ENCODE results near the gene XXYLT1. TPM values are rescaled to one million over a fixed set of nuclear protein-coding genes. Genes with fewer than 3 reads are reported as not detected.
A peak's percentile ranks its signal among the peaks of the same experiment; 100 is the strongest.

Gene XXYLT1
- total RNA-seq, 3 donors from 2014 or later, result 10.0 to 10.7 (median 10.2) TPM

DNA sequence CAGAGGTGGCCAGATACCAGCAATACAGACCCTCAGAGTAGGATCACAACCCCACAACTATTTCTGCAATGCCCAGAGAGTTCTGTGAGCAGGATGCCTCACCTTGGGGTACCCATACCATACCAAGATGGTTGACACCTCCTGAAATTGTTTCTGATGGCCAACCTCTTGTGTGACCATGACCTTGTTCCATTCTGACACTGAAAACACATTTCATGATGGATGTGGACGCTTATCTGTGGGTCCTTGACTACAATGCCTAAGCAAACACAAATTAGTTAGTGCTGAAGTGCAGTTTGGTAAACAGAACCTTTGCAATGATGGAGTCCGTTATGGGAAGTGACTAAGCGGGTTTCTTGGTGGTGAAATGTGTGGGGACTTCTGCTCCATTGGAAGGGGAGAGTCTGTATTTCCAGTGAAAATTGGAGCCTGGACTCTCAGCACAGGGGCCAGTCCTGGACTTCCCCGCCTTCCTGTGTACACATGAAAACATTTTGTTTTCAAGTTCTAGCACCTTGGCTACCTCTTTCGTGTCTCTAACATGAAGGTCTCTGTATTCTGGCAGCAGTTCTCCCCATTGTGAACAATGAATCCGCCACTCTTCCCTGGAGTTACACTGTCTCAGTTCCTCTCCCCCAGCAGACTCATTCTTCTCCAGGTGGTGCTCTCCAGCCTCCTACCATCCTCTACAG is 106.2 kb downstream of the XXYLT1 start:
- H3K36me3 ChIP-seq (ENCODE audit: low read depth), result no peaks in the 10 kb centered on the region
- peaks cover 7% of the 10 kb centered on the region for H3K4me1 ChIP-seq (ENCODE audit: low read depth)
- no peak for DNase-seq
- no peak for ATAC-seq
- H3K4me3 ChIP-seq, result no peak overlapping the region
- intact Hi-C loops (cut with DNase I, micrococcal nuclease), result no loop called here
- no peak for TF ChIP-seq CTCF (IDR thresholded peaks at IDR 0.05)
- H3K9me3 ChIP-seq, result no peaks in the 10 kb centered on the region

DNA sequence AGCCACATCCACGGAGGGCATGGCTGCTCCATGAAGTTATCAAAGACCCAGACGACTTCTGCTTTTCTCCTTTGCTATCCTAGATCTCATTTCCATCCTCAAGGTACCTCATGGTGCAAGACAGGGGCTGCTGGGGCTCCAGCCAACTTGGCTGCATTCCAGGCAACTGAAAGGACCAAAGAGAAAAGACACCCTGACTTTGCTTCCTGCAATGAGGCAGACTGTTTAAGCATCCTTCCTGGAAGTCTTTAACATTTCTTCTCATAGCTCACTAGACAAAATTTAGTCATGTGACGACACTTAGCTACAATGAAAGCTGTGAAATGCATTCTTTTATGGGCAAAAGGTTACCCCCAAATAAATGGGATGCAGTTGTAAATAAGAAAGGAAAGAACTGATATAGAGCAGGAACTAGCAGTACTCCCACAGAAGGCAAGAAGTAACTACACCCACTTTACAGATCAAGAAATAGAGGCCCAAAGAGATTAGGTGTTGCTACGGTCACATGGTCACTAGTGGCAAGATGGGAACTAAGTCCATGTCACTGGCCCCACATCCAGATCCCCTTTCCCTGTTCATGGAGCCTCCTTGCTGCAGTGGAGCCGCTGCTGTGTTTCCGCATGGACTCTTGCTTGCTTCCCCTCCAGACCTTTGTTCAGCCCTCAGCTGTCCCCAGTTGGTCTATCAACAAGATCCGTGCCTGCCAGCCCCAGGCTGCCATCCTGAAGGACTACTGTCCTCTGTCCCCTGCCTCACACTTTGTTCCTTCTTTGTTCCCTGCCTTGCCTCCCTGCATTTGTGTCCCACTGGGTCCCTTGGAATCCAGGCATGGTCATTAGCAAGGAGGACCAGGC is 107.0 kb downstream of the XXYLT1 start:
- TF ChIP-seq CTCF (IDR thresholded peaks at IDR 0.05), result no peak
- H3K9me3 ChIP-seq, result no peaks in the 10 kb centered on the region
- intact Hi-C loops (cut with DNase I, micrococcal nuclease), result no loop called here
- DNase-seq (no peak), ATAC-seq (no peak)
- H3K4me3 ChIP-seq, result no peak overlapping the region
- no peaks in the 10 kb centered on the region for H3K36me3 ChIP-seq (ENCODE audit: low read depth)
- H3K4me1 ChIP-seq (ENCODE audit: low read depth), result peaks cover 10% of the 10 kb centered on the region

DNA sequence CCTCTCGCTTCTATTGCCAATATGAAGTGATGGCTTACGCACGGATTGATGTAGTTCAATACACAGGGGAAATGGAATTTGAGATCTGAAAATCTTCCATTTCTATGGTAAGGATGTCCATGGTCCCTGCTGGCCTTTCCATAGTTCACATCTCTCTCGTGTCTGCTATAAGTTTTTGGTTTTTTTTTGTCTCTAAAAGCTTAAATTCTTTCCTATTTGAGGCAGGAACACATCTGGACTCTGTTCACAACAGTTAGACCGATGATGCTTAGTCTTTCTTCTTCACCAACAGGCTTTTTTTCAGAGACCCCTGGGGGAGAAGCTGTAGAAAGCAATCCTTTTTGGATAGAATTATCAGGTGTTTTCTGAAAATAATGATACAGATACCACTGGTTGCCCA is 108.1 kb downstream of the XXYLT1 start:
- intact Hi-C loops (cut with DNase I, micrococcal nuclease), result no loop called here
- H3K36me3 ChIP-seq (ENCODE audit: low read depth), result no peaks in the 10 kb centered on the region
- H3K9me3 ChIP-seq, result no peaks in the 10 kb centered on the region
- DNase-seq (no peak), ATAC-seq (no peak)
- no peak for TF ChIP-seq CTCF (IDR thresholded peaks at IDR 0.05)
- peaks cover 10% of the 10 kb centered on the region for H3K4me1 ChIP-seq (ENCODE audit: low read depth)
- no peak overlapping the region for H3K4me3 ChIP-seq

DNA sequence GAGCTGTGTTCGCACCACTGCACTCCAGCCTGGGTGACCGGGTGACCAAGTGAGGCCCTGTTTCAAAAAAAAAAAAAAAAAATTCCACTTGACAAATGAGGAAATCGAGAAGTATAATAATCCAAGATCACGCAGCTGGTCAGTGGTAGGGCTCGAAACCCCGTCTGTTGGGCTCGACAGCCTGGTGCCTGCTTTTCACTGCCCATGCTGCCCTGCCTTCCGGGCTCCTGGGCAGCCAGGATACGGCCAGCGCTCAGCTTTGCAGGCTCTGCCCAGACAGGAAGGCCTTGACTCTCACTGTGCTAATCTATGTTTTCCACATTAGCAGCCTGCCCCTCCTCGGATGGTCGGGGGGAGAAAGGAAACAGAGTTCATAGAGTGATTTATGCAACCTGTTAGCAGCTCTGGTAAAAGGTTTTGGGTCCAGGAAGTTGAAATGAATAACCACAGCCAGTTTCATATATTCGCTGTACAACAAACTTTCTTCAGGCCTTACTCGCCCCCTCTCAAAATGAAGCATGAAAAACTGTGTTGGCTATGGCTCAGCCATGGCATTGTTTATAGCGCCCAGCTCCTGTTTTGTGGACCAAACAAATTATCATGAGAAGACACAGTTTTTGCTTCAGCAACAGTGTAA is 108.8 kb downstream of the XXYLT1 start:
- intact Hi-C loops (cut with DNase I, micrococcal nuclease), result no loop called here
- H3K4me1 ChIP-seq (ENCODE audit: low read depth), result peaks cover 10% of the 10 kb centered on the region
- no peaks in the 10 kb centered on the region for H3K9me3 ChIP-seq
- DNase-seq (no peak), ATAC-seq (peak; percentile 41)
- no peak overlapping the region for H3K4me3 ChIP-seq
- no peaks in the 10 kb centered on the region for H3K36me3 ChIP-seq (ENCODE audit: low read depth)
- TF ChIP-seq CTCF (IDR thresholded peaks at IDR 0.05), result no peak

- no peak for TF ChIP-seq CTCF (IDR thresholded peaks at IDR 0.05)
- Histone ChIP-seq H3K4me1 (ENCODE audit: low read depth) (peaks cover 10% of the 10 kb centered on the region), H3K36me3 (ENCODE audit: low read depth) (no peaks in the 10 kb centered on the region), H3K4me3 (no peak overlapping the region), H3K9me3 (no peaks in the 10 kb centered on the region)
- intact Hi-C loops (cut with DNase I, micrococcal nuclease), result no loop called here
- DNase-seq (no peak), ATAC-seq (no peak)
Measured at GRCh38 chr3:195160908-195161434, 110.0 kb downstream of the XXYLT1 start.
